NT2/D1 (cell line): ENCODE data around the gene ANK2.

Experiments
- SUZ12 ChIP-seq: IDR thresholded peaks from 2 replicates; pipeline ENCODE4 v1.6.1; 2011; ENCODE audit not compliant: insufficient read length, insufficient read depth; ENCODE audit errors: extremely low read depth
- ZNF274 ChIP-seq: IDR thresholded peaks from 2 replicates; pipeline ENCODE4 v1.6.1; 2011; ENCODE audit warnings: mild to moderate bottlenecking, low read depth, low read length

DNA sequence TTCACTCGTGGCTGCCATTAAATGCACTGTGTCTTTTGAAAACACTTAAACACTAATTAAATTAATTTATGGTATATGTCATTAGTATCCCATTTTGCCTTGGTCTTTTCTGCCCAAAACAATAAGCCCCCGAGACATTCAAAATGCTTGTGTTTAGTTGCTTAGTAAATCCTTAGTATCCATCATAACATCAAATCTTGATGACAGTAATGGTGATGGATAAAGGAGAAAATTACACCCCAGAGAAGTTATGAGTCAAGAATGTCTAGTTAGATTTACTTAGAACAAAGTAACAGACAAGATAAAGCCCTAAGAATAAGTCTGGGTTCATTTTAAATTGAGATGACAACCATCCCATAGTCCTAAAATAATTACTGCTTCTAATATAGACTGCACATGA is 21.3 kb downstream of the ANK2 start:
- TF ChIP-seq ZNF274 (no peak), SUZ12 (no peak)
